ENCODE measurements around the gene SLC24A1.

Gene SLC24A1

GRCh38 chr15:65651042-65651322 lies 29.2 kb downstream of the SLC24A1 start:
- FAIRE-seq (no peak), DNase-seq (ENCODE audit: extremely low spot score, insufficient read length, low read depth) (no peak)

- FAIRE-seq = no peak
Measured at GRCh38 chr15:65651831-65652749, 30.4 kb downstream of the SLC24A1 start.

GRCh38 chr15:65653341-65653740 lies 31.6 kb downstream of the SLC24A1 start:
- FAIRE-seq = no peak
- no peak for DNase-seq (ENCODE audit: extremely low spot score, insufficient read length, low read depth)

More at GRCh38 chr15:65651831-65652749, 30.4 kb downstream of the SLC24A1 start:
- no peak for DNase-seq (ENCODE audit: extremely low spot score, insufficient read length, low read depth)

GRCh38 chr15:65653801-65654521 lies 32.2 kb downstream of the SLC24A1 start:
- FAIRE-seq (no peak), DNase-seq (ENCODE audit: extremely low spot score, insufficient read length, low read depth) (no peak)

GRCh38 chr15:65655026-65655425 lies 33.3 kb downstream of the SLC24A1 start:
- no peak for FAIRE-seq
- DNase-seq (ENCODE audit: extremely low spot score, insufficient read length, low read depth) = no peak

- no peak for FAIRE-seq
- no peak for DNase-seq (ENCODE audit: extremely low spot score, insufficient read length, low read depth)
Measured at GRCh38 chr15:65655457-65655856, 33.7 kb downstream of the SLC24A1 start.

- no peak for FAIRE-seq
Measured at GRCh38 chr15:65659502-65660052, 37.8 kb downstream of the SLC24A1 start.

GRCh38 chr15:65660927-65661326 lies 39.2 kb downstream of the SLC24A1 start:
- FAIRE-seq = no peak

More at GRCh38 chr15:65659502-65660052, 37.8 kb downstream of the SLC24A1 start:
- DNase-seq (ENCODE audit: extremely low spot score, insufficient read length, low read depth) = no peak

GRCh38 chr15:65663521-65663920 lies 41.8 kb downstream of the SLC24A1 start:
- DNase-seq (ENCODE audit: extremely low spot score, insufficient read length, low read depth) (no peak), FAIRE-seq (peak; percentile 9)

More at GRCh38 chr15:65660927-65661326, 39.2 kb downstream of the SLC24A1 start:
- no peak for DNase-seq (ENCODE audit: extremely low spot score, insufficient read length, low read depth)

GRCh38 chr15:65666257-65666656 lies 44.5 kb downstream of the SLC24A1 start:
- DNase-seq (ENCODE audit: extremely low spot score, insufficient read length, low read depth) (no peak), FAIRE-seq (no peak)

- DNase-seq (ENCODE audit: extremely low spot score, insufficient read length, low read depth) = no peak
- no peak for FAIRE-seq
Measured at GRCh38 chr15:65675551-65675950, 53.8 kb downstream of the SLC24A1 start.

GRCh38 chr15:65676123-65676522 lies 54.4 kb downstream of the SLC24A1 start:
- no peak for DNase-seq (ENCODE audit: extremely low spot score, insufficient read length, low read depth)
- no peak for FAIRE-seq

- FAIRE-seq = no peak
- DNase-seq (ENCODE audit: extremely low spot score, insufficient read length, low read depth) = no peak
Measured at GRCh38 chr15:65680544-65680943, 58.8 kb downstream of the SLC24A1 start.

- no peak for FAIRE-seq
- DNase-seq (ENCODE audit: extremely low spot score, insufficient read length, low read depth) = no peak
Measured at GRCh38 chr15:65682404-65682911, 60.7 kb downstream of the SLC24A1 start.

GRCh38 chr15:65688462-65688861 lies 66.7 kb downstream of the SLC24A1 start:
- FAIRE-seq = no peak
- no peak for DNase-seq (ENCODE audit: extremely low spot score, insufficient read length, low read depth)

GRCh38 chr15:65690173-65690572 lies 68.4 kb downstream of the SLC24A1 start:
- DNase-seq (ENCODE audit: extremely low spot score, insufficient read length, low read depth) (no peak), FAIRE-seq (no peak)

- FAIRE-seq (no peak), DNase-seq (ENCODE audit: extremely low spot score, insufficient read length, low read depth) (no peak)
Measured at GRCh38 chr15:65690778-65691177, 69.0 kb downstream of the SLC24A1 start.

GRCh38 chr15:65695081-65695480 lies 73.3 kb downstream of the SLC24A1 start:
- FAIRE-seq = no peak
- DNase-seq (ENCODE audit: extremely low spot score, insufficient read length, low read depth) = no peak

All from GM18507 (cell line).